Immature natural killer cell (primary cell): ENCODE results near the gene SF1. TPM values are rescaled to one million over a fixed set of nuclear protein-coding genes. Genes with fewer than 3 reads are reported as not detected.

Experiments
- DNase-seq, 3 donors: peaks; one replicate each; pipeline ENCODE4 v3.0.0; 2022; ENCODE audit warnings: mixed read lengths in 1 of 3
- H3K27ac Mint-ChIP-seq, 6 donors: one replicate each; pipeline ENCODE4 v1.8.0; 2020; ENCODE audit warnings: mixed read lengths in 6 of 6, mild to moderate bottlenecking in 5 of 6, inconsistent platforms in 4 of 6, moderate library complexity in 3 of 6
- H3K27me3 Mint-ChIP-seq, 3 donors: one replicate each; pipeline ENCODE4 v1.8.0; 2020 to 2021; ENCODE audit warnings: low read depth in 3 of 3, mild to moderate bottlenecking in 3 of 3, mixed read lengths in 3 of 3, moderate library complexity in 3 of 3, inconsistent platforms in 1 of 3
- H3K36me3 Mint-ChIP-seq, 3 donors: one replicate each; pipeline ENCODE4 v1.8.0; 2020; ENCODE audit warnings: mixed read lengths in 3 of 3, inconsistent platforms in 2 of 3, mild to moderate bottlenecking in 2 of 3
- H3K4me1 Mint-ChIP-seq, 2 donors: one replicate each; pipeline ENCODE4 v1.8.0; 2020; ENCODE audit warnings: inconsistent platforms in 2 of 2, mild to moderate bottlenecking in 2 of 2, mixed read lengths in 2 of 2, moderate library complexity in 1 of 2
- H3K4me3 Mint-ChIP-seq, 5 donors: one replicate each; pipeline ENCODE4 v1.8.0; 2020; ENCODE audit warnings: mild to moderate bottlenecking in 5 of 5, mixed read lengths in 5 of 5, inconsistent platforms in 3 of 5, moderate library complexity in 3 of 5
- H3K9me3 Mint-ChIP-seq, 6 donors: one replicate each; pipeline ENCODE4 v1.8.0; 2020; ENCODE audit warnings: mild to moderate bottlenecking in 6 of 6, mixed read lengths in 6 of 6, inconsistent platforms in 4 of 6, moderate library complexity in 3 of 6
- polyA plus RNA-seq, 3 donors: library from polyadenylated mRNA; unstranded; fragments of 300-500 nt; fragmentation: Illumina TruSeq; gene quantifications; one replicate each; pipeline ENCODE4 v1.2.3, GENCODE V29; 2021

Gene SF1
- polyA plus RNA-seq, 3 donors from 2014 or later = 51.1 to 142 (median 56.3) TPM

DNA sequence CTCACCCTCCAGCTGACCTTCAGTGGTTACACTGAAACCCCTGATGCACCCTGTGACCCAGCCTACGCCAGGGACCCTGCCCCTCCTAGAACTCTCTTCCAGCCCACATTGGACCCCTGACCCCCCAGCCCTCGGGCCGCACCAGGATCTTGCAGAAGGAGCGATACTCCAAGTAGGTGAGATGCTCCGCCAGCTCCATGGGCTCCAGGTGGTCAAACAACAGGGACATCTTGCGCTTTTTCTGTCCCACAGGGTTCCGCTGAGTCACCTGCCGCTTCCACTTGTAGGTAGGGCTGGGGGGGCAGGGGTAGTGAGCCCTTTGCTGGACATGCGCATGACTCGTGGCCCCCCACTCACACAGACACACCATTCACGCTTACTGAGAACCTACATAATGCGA is 38.5 kb downstream of the SF1 start:
- peaks cover 8 to 13% (median 9%) of the 10 kb centered on the region in 3 donors for H3K27me3 Mint-ChIP-seq
- no peaks in the 10 kb centered on the region for H3K9me3 Mint-ChIP-seq
- H3K4me1 Mint-ChIP-seq = peaks cover 35 to 43% of the 10 kb centered on the region in 2 donors
- no peak overlapping the region for H3K4me3 Mint-ChIP-seq
- peaks cover 4 to 23% (median 14%) of the 10 kb centered on the region in 3 donors for H3K36me3 Mint-ChIP-seq
- H3K27ac Mint-ChIP-seq = peak overlapping the region in 4 of 6 donors; percentile 12 to 66 (median 55)
- no peak for DNase-seq

- peaks cover 4 to 41% (median 27%) of the 10 kb centered on the region in 3 donors for H3K36me3 Mint-ChIP-seq
- peak overlapping the region in 2 of 6 donors; percentile 5 to 53 for H3K27ac Mint-ChIP-seq
- no peak for DNase-seq
- peaks cover 30 to 36% of the 10 kb centered on the region in 2 donors for H3K4me1 Mint-ChIP-seq
- peaks cover 0 to 3% (median 0%) of the 10 kb centered on the region in 3 donors for H3K27me3 Mint-ChIP-seq
- no peak overlapping the region for H3K4me3 Mint-ChIP-seq
- H3K9me3 Mint-ChIP-seq = no peaks in the 10 kb centered on the region
Measured at GRCh38 chr11:64736654-64737053, 41.7 kb downstream of the SF1 start.

GRCh38 chr11:64735725-64736259 is 42.5 kb downstream of the SF1 start:
- Mint-ChIP-seq H3K9me3 (no peaks in the 10 kb centered on the region), H3K4me1 (peaks cover 23 to 32% of the 10 kb centered on the region in 2 donors), H3K27me3 (peaks cover 0 to 3% (median 0%) of the 10 kb centered on the region in 3 donors), H3K36me3 (peaks cover 4 to 47% (median 30%) of the 10 kb centered on the region in 3 donors), H3K4me3 (no peak overlapping the region), H3K27ac (peak overlapping the region in 3 of 6 donors; percentile 38 to 50 (median 49))
- DNase-seq = no peak

GRCh38 chr11:64734811-64735724 is 43.3 kb downstream of the SF1 start:
- Mint-ChIP-seq H3K9me3 (no peaks in the 10 kb centered on the region), H3K36me3 (peaks cover 0 to 44% (median 26%) of the 10 kb centered on the region in 3 donors), H3K27ac (peak overlapping the region in 3 of 6 donors; percentile 50 to 69 (median 68)), H3K4me3 (no peak overlapping the region), H3K27me3 (peaks cover 0 to 3% (median 0%) of the 10 kb centered on the region in 3 donors), H3K4me1 (peaks cover 17 to 25% of the 10 kb centered on the region in 2 donors)
- DNase-seq = no peak

DNA sequence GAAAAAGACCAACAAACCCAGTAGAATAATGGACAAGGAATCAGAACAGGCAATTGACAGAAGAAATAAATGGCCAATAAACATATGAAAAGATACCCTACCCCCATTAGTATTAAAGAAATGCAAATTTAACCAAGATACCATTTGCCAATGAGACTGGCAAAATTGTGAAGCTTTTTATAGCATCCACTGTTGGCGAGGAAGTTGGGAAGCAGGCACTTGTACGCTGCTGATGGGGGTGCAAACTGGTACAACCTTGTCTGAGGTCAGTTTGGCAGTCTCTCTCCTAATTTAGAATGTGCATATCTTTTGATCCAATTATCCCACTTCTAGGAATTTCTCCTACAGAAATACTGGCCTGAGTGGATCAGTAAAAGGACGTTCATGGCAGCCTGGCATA is 46.7 kb downstream of the SF1 start:
- no peak overlapping the region for H3K27ac Mint-ChIP-seq
- H3K9me3 Mint-ChIP-seq = no peaks in the 10 kb centered on the region
- H3K4me3 Mint-ChIP-seq = no peak overlapping the region
- peaks cover 0 to 2% (median 0%) of the 10 kb centered on the region in 3 donors for H3K27me3 Mint-ChIP-seq
- DNase-seq = no peak
- peaks cover 16 to 24% of the 10 kb centered on the region in 2 donors for H3K4me1 Mint-ChIP-seq
- peaks cover 0 to 49% (median 26%) of the 10 kb centered on the region in 3 donors for H3K36me3 Mint-ChIP-seq

- Mint-ChIP-seq H3K27ac (peak overlapping the region in 2 of 6 donors; percentile 42 to 89), H3K9me3 (no peaks in the 10 kb centered on the region), H3K4me3 (no peak overlapping the region), H3K4me1 (peaks cover 12 to 20% of the 10 kb centered on the region in 2 donors), H3K36me3 (peaks cover 0 to 41% (median 20%) of the 10 kb centered on the region in 3 donors), H3K27me3 (no peaks in the 10 kb centered on the region)
- no peak for DNase-seq
Measured at GRCh38 chr11:64729851-64730382, 48.4 kb downstream of the SF1 start.

DNA sequence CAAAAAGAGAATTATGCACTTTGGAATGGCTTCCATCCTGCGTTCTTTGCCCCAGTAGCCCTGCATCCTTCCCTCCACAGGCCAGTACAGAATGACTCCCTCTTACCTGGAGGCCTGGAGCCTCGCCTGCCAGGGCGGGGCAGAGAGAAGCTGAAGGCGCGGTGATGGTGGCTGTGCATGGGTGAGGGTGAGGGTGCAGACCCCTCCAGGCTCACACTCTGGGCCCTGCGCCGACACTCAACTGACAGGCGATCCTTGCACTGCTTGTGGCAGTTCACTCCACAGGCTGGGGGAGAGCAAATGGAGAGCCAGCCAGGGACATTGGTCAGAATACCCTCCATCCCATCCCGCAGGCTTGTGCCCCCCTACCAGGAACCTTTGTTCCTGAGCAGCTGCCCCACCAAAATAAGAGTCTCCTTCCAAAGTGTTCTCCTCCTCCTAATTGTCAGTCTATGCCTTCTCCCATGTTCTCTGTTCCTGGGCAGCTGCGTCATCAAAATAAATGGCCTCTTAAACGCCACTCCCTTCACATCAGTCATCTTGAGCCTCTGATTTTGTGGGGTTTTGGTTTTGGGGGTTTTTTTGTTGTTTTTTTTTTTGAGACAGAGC is 49.5 kb downstream of the SF1 start:
- H3K4me1 Mint-ChIP-seq = peaks cover 14 to 22% of the 10 kb centered on the region in 2 donors
- no peaks in the 10 kb centered on the region for H3K27me3 Mint-ChIP-seq
- no peak overlapping the region for H3K4me3 Mint-ChIP-seq
- no peaks in the 10 kb centered on the region for H3K9me3 Mint-ChIP-seq
- H3K36me3 Mint-ChIP-seq = peaks cover 0 to 35% (median 15%) of the 10 kb centered on the region in 3 donors
- H3K27ac Mint-ChIP-seq = no peak overlapping the region
- DNase-seq = no peak

DNA sequence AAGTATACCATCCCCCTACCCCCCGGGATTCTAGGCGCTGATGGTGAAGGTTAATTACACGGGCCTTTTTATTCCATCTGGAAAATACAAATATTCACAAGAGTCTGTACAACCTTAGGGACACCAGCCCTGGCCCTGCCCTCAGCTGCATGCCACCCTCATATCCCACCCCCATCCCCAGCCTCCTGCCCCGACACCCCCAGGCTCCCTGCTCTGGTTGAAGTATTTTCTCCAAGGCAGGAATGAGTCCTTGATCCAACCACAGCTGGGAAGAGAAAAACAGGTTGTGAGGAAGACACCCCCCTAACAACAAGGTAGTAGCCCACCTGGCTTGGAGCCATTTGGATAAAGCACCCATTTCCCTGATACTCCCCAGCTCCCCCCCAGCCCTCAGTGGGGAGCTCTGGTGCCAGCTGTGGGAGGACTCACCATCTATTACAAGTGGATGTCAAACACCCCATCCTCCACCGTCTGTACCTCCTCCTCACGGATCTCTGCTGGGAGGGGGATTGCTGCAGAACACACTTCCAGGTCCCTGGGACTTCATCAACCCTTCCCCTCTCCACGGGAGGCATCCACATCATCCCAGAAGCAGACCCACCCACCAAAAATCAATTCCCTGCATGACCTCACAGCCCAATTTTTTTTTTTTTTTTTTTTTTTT is 51.3 kb downstream of the SF1 start:
- DNase-seq = no peak
- Mint-ChIP-seq H3K27ac (no peak overlapping the region), H3K36me3 (peaks cover 0 to 26% (median 11%) of the 10 kb centered on the region in 3 donors), H3K4me1 (peaks cover 15 to 22% of the 10 kb centered on the region in 2 donors), H3K4me3 (no peak overlapping the region), H3K9me3 (no peaks in the 10 kb centered on the region), H3K27me3 (peaks cover 0 to 2% (median 0%) of the 10 kb centered on the region in 3 donors)

DNA sequence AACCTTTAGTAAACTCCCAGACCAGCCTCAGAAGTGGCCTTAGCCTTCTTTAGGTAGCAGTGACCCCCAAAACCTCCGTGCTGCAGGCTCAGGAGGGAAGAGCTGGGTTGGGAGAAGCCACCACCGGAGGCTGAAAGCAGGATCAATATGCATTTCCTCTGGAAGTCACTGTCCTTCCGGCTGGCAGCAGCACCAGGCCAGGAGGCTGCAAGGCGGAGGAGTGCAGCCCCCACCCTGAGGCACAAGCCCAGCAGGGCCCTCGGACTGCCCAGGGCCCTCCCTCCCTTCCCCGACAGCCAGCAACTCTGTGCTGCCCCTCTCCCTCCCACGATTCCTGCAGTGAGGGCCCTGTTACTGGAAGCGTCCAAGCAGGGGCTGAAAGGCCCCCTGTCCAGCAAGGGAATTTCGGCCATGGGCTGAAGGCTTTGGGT is 52.1 kb downstream of the SF1 start:
- Mint-ChIP-seq H3K36me3 (peaks cover 0 to 19% (median 4%) of the 10 kb centered on the region in 3 donors), H3K9me3 (no peaks in the 10 kb centered on the region), H3K27me3 (peaks cover 0 to 2% (median under 1%) of the 10 kb centered on the region in 3 donors), H3K27ac (no peak overlapping the region), H3K4me3 (no peak overlapping the region), H3K4me1 (peaks cover 15% of the 10 kb centered on the region in 2 donors)
- DNase-seq = no peak

DNA sequence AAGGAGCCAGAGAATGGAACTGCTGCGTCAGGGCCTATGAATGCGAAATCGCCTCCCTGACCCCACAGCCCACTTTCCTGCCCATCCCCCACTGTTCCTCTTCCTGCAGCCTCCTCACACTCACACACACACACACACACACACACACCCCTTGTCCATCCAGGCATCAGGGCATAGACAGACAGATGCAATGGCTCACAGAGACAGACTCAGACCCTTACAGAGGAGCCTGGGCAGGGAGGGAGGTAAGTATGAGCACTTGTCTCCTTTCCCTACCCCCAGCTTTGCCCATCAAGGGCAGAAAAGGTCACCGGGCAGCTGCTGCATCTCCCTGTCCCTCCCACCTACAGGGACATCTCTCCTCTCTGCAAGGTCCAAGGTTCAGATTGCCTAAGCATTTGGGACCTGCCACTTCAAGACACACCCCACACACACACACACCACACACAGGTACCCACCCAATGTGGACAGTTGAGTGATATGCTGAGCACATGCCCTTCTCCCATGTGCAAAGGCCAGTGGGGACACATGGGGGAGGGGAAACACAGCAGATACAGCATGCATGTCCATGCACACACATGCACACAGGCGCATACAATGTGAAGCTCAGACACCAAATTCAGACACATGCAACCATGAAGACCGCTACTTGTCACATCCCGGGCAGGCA is 53.3 kb downstream of the SF1 start:
- DNase-seq = no peak
- Mint-ChIP-seq H3K9me3 (no peaks in the 10 kb centered on the region), H3K4me3 (peak overlapping the region in 1 of 5 donors; percentile 34), H3K27ac (peak overlapping the region in 4 of 6 donors; percentile 46 to 76 (median 57)), H3K27me3 (peaks cover 1 to 3% (median 3%) of the 10 kb centered on the region in 3 donors), H3K4me1 (peaks cover 14 to 15% of the 10 kb centered on the region in 2 donors), H3K36me3 (peaks cover 0 to 14% (median 4%) of the 10 kb centered on the region in 3 donors)

DNA sequence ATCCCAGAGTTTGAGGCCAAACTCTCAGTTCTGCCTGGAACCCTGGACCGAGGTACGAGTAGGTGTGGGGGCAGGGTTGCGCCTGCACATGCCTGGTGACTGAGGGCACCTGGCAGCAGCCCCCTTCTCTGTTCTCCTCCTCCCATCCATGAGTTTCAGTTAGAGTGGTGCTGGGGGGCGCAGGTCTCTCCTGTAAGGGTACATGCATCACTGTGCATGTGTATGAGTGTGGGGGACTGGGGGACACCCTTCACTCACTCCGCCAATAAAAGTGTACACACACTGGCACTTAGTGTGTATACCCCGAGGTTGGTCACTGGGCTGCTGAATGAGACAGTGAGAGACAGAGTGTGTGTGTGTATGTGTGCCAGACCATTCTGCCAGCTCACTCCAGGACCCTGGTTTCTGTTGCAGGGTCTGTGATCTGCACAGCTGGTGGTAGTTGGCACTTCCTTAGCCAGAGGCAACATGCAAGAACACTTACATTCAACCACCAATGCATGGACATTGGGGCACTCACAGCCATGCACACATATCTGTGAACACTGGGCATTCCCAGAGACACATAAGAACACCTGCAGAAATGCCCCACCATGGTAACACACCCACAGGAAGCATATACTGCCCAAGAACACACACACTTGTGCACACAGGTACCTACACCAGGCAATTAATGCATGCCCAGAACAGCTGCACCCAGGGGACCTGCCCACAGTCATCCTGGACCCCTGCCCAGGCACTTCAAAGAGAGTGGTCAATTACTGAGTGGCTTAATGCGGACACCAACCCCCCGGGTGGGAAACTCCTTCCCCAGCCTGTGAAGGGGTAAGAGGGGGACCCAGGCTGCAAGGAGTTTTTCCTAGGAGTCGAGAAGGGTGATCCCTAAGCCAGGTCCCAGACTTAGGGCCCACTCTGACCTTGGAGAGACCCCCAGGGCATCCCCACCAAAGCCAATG is 54.2 kb downstream of the SF1 start:
- H3K36me3 Mint-ChIP-seq = peaks cover 0 to 11% (median 4%) of the 10 kb centered on the region in 3 donors
- peak overlapping the region in 4 of 6 donors; percentile 22 to 80 (median 51) for H3K27ac Mint-ChIP-seq
- H3K4me1 Mint-ChIP-seq = peaks cover 14 to 15% of the 10 kb centered on the region in 2 donors
- peaks cover 3% of the 10 kb centered on the region in 3 donors for H3K27me3 Mint-ChIP-seq
- H3K9me3 Mint-ChIP-seq = no peaks in the 10 kb centered on the region
- H3K4me3 Mint-ChIP-seq = peak overlapping the region; percentile 50 to 74 (median 69)
- DNase-seq = no peak
